Measurements from ENCODE around the gene IGLL5. TPM values are rescaled to one million over a fixed set of nuclear protein-coding genes. Genes with fewer than 3 reads are reported as not detected.

IGLL5 gene
- total and polyA plus RNA-seq, 9 of the 15 experiments (the other 6 are each of a cell fraction or from before 2014, with no cell fraction given) = not detected

- TF ChIP-seq CUX1 (CRISPR knock-in tag; IDR thresholded peaks at IDR 0.05) (no peak), ZMIZ1 (IDR thresholded peaks at IDR 0.05; ENCODE audit: low read depth in 2 of 2, low read length in 2 of 2) (0 out of 4 replicates have a peak, but pooled peaks of 1 of the 2 experiments have one; percentile 36), GTF2F1 (IDR thresholded peaks at IDR 0.05; ENCODE audit: low read depth, low read length) (peak; percentile 24; the same call in 1 of the 2 replicates), SP2 (IDR thresholded peaks at IDR 0.05; ENCODE audit: extremely low read depth, low read depth, low read length, poor library complexity, severe bottlenecking) (peak; percentile 10), ZNF280A (IDR thresholded peaks at IDR 0.05; ENCODE audit: low read depth, partially characterized antibody) (no peak), GTF2A2 (tag; IDR thresholded peaks at IDR 0.05) (no peak), GABPB1 (CRISPR knock-in tag; IDR thresholded peaks at IDR 0.05) (no peak), ETV6 (IDR thresholded peaks at IDR 0.05; ENCODE audit: borderline replicate concordance in 1 of 2, low read depth in 2 of 2, low read length in 1 of 2) (0 out of 4 replicates have a peak, but pooled peaks of 1 of the 2 experiments have one; percentile 33), ETV6 (CRISPR knock-in tag; IDR thresholded peaks at IDR 0.05; ENCODE audit: borderline replicate concordance) (no peak), HMBOX1 (IDR thresholded peaks at IDR 0.05) (no peak), ZFP36 (IDR thresholded peaks at IDR 0.05; ENCODE audit: low read depth, low read length, partially characterized antibody) (peak; percentile 38), SIN3A (IDR thresholded peaks at IDR 0.05; ENCODE audit: borderline replicate concordance in 2 of 2, control insufficient read depth in 1 of 2, low read depth in 2 of 2, low read length in 2 of 2) (no peak), HDAC2 (IDR thresholded peaks at IDR 0.05) (peak; percentile 99), MIER1 (IDR thresholded peaks at IDR 0.05; ENCODE audit: low read depth) (no peak)
Measured at GRCh38 chr22:22927888-22928665, 40.5 kb downstream of the IGLL5 start (continued).

Data from K562 (cell line).